Stimulated activated CD8-positive, alpha-beta memory T cell treated with anti-CD3 and anti-CD28 coated beads, Interleukin-12 subunit alpha, Interleukin-12 subunit beta, amount 100 ng/mL, for 1 hour (primary cell): ENCODE measurements around the gene DRC7.
"Not testable (repeated sequence)": the region's sequence is repeated elsewhere in the genome, so short reads cannot be mapped to it uniquely, and the experiment has no call there.

Experiments used
- DNase-seq: peaks from one replicate; pipeline ENCODE4 v3.0.0-alpha.2; 2020; ENCODE audit warnings: low read depth

DRC7 gene

DNA sequence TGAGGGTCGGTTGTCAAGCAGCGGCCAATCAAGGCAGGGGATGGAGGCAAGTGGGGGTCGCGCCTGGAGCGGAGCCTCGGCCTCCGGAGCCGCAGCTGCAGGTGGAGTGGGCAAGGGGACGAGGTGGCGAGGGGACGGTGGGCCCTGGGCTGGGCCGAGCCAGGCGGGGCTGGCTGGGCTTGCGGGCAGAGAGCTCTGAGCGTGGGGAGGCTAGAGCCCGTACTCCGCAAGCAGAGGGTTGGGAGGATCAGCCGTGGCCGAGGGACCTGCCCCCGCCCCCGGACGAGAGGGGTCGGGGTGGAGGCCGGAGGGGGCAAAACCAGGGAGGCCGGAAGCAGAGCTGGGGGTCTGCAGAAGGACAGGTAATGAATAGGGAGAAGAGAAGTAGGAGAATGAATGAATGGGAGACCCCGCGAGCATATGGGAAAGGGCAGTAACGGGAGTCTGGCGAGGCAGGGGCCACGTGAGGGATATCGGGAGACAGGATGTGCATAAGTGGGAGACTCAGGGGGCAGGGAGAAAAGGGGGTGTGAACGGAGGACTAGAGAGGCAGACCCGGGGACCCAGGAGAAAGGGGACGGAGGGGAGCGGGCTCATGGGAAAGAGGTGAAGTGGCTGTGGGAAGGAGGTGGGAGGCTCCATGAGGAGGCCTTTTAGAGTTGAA lies 41.3 kb downstream of the DRC7 start, which contains the start of gene KATNB1:
KATNB1 (plus strand) TSS at position 16 of the 664 bp plus-strand sequence. CDS start 1,474 bp downstream, outside the sequence.
- DNase-seq = no peak

DNA sequence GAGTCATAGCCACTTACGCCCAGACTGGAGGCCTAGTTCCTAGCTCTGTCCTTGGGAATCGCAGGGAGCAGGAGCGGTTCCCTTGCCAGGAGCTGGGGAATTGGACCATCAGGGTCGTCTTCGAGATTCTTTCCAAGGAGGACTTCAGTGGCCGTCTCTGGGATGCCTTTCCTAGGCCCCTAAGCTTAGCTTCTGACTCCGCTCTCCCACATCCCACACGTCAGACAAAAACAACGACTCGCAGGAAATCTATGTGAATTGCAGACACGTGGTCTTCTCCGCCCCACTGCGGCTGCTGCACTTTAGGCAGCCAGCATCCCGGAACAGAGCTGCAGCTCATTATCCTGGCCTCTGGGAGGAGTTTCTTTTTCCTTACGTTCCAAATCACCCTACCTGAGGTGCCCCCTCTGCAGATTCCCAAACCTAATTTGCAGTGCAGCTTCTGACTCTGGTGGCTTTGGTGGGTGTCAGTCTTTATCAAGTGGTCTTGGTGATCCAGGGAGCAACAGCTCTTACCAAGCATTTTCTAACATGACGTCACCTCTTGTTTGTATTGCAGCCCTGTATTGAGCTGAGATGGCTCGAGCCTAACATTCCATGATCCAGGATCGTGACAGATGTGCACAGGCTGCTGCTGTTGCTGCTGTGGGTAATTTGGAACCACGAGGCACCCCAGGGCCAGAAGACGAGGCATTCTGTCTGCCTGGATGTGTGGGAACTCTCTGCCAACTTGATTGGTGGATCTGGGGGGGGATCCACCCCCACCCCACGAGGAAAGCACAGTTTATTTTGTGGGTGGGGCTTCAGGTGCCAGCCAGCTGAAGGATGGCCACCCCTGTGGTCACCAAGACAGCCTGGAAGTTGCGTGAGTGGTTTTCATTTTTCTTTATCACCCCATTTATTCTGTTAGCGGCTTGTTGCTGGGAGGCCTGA lies 42.1 kb downstream of the DRC7 start:
- peak; percentile 19 for DNase-seq

DNA sequence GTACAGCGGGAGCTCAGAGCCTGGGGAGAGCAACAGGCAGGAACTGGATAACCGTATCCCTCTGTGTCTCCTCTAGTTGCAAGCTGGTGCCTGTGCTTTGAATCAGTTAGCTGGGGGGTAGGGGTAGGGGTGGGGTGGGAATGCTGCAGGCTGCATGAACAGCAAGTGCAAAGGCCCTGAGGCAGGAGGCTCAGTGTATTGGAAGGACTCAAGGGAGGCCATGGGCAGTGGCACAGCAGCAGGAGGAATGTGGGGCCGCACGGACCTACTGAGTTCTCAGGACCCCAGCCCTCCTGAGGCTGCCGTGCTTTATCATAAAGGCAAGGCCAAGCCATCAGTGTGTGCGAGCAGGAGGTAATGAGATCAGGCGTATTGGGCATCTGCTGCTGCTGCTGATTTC lies 44.2 kb downstream of the DRC7 start:
- no peak for DNase-seq

DNA sequence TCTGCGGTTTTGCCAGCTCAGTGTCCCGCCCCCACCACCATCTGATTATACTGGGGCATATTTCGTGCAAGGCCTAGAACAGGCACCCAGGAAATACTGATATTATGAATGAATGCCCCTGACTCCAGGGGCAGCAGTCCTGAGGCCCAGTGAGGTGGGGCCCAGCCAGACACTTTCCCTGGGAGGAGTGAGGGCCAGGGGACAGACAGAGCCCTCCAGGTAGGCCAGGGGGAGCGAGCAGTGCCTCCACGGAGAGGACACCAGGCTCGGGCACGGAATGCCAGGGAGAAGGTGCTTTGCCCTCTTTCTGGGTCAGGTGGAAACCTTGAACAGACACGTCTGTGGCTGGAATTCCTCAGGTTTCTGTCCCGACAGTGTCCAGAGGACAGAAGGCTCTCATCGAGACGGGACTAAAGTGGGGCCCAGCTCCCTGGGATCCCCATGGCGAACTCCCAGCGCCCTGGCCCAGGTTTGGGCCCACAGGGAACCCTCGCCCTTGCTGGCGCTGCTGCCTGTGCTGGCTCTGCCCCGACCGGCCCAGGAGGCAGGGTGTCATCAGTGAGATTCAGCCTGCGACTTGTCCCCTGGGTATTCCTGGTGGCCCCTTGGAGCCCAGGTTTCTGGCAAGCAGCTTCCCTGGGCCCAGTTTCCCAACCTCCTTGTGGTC lies 45.3 kb downstream of the DRC7 start:
- no peak for DNase-seq

DNA sequence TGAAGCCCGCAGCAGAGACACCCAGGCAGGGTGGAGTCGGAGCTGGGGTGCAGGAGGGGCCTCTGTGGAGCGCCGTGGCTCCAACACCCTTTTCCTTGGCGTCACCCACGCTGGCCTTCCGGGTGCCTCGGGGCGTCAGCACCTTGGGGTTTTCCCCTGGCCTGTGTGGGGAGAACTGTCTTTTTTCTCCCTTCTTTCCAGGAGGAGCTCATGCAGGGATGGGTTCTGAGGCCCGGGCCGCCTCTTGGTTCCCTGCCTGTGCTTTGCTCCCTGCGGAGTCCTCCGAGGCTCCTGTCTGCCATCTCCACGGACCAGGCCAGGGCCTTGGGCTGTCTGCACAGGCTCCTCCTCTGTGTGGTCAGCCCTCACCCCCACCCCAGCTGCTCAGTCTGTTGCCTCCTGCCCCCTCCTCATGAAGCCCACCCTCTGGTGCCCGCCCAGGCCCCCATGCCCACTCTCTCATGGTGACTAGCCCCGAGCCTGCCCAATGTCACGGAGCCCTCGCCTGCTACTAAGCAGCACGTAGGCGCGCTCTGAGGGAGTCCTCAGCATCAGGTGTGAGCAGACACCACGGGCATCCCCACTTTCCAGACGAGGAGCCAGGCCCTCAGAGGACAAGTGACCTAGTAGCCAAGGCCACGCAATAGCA lies 45.9 kb downstream of the DRC7 start:
- DNase-seq = no peak

DNA sequence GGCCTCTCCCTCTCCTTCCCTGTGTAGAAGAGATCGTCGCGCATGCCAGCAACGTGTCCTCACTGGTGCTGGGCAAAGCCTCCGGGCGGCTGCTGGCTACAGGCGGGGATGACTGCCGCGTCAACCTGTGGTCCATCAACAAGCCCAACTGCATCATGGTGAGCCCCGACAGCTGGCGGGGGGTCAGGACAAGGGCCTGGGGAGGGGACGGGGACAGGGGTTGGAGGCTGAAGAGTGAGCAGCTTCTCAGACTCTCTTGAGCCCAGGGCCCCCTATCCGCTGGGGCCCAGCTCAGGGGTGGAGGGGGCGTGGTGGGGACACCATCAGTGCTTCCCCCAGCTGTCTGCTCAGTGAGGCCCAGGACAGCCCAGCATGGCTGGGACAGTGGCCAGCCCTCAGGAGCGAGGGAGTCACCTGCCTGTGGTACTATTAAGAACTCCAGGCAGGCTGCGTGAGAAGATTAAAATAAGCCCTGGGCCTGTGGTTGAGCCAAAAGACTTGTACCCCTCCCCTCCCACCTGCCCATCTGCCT lies 47.1 kb downstream of the DRC7 start:
- no peak for DNase-seq

DNA sequence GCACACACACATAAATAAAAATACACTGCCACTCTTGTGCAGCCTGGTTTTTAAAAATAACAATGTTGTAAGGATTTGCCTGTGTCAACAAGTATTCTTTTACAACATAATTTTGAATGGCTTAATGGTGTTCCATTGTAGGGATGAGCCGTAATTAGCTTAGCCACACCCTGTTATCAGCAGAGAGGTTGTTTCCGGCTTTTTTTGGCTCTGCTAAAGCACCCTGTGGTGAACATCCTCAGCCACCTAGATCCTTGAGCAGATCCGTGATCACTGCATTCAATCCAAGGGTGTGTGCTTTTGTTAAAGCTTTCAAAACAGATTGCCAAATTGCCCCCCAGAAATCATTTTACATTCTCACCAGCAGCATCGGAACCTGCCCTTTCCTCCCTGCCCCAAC lies 47.9 kb downstream of the DRC7 start:
- DNase-seq = no peak

DNA sequence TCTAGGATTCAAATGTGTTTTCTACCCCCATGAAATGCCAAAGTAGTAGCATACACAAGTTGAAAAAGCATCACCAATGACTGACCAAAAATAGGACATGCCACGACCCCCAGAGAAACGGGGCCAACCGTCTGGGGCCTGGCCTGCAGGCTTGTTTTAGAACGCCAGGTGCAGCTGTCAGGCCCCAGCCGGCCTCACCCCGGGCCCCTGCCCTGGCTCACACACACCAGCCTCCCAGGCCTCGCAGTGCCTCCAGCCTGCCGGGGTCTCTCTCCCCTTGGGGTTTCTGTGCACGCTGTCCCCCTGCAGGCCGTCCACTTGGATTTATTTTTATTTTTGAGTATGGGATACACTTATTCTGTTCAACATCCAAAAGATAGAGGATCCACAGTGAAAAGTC lies 48.9 kb downstream of the DRC7 start:
- no peak for DNase-seq

DNA sequence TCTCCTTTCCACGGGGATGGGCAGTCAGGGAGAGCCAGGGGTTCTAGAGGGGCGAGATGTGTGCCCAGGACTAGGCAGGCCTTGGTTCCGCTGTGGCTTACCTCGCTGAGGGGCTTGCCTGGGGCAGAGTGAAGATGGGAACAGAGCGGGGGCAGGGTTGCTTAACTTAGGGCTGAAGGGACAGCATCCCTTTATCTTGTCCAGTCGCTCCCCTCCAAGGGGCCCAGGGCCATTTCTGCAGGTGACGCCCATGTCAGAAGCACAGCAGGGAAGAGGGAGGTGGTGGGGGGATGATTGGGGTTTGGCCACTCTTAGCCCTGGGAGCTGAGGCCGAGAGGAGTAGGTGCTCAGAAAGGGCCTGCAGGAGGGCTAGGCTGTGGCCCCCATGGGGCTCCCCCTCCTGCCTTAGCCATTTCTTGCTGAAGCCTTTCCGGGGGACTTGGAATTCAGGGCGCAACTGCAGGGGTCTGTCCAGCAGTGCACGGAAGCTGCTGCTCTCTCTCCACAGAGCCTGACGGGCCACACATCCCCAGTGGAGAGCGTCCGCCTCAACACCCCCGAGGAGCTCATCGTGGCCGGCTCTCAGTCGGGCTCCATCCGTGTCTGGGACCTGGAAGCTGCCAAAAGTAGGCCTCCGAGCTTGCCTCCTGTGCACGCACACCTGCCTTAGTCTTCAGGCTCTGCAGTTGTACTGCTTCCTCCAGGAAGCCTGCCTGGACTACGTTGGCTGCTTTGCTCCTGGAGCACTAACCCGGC lies 49.5 kb downstream of the DRC7 start:
- DNase-seq = no peak

DNA sequence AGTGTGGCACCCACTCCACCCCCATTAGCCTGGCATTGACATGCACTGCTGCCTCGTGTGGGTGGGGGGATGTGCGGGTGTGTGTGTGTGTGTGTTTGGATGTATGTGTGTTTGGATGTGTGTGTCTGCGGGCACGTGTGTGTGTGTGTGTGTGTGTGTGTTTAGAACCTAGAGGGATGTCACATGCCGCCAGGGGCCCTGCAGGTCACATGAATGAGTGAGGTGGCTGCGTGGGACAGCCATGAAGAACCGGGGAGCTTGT lies 50.0 kb downstream of the DRC7 start:
- no peak for DNase-seq

DNA sequence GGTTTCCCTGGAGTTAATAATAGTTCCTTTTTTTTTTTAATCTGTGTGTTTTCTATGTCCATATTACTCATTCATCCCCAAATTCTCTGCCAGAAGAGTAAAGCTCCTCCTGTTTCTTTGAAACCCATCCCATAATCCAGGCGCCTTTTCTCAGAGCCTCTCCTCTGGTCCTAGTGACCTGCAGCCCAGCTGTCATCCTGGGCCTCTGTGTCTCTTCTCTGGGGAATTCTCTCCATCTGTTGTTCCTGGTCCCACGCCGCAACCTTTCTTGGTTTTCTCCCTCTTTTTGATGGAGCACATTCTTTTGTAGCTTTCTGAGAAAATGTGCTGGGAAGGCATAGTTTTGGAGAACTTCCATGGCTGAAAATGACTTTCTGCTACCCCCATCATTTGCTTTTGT lies 51.2 kb downstream of the DRC7 start:
- no peak for DNase-seq

DNA sequence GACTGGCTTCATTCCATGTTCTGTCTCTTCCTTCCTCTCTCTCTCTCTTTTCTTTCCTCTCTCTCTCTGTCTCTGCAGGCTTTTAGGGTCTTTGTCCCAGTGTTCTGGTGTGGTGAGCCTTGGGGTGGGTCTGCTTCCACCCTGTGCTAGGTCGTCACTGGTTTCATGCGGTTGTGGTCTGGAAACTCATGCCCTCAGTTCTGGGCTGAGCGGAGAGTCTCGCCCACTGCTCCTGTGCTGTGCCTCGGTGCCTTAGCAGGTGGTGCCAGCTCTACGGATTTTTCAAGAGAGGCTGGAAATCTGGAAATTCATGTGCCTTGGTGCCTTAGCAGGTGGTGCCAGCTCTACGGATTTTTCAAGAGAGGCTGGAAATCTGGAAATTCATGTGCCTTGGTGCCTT lies 51.7 kb downstream of the DRC7 start:
- DNase-seq = not testable (repeated sequence)

DNA sequence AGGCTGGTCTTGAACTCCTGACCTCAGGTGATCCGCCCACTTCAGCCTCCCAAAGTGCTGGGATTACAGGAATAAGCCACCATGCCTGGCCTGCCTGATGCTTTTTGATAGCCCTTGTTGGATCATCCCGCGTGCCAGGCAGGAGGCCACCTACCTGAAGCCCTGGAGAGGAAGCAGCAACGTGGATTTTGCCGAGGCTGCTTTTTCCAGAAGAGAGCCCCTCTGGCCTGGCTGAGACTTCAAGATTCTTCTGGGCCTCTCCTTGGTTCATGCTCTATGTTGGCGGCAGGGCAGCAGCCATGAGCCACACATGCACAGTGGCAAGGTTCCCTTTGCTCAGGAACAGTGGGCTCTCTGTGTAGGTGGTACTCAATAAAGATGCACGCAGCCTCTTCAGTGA lies 52.5 kb downstream of the DRC7 start:
- DNase-seq = no peak

DNA sequence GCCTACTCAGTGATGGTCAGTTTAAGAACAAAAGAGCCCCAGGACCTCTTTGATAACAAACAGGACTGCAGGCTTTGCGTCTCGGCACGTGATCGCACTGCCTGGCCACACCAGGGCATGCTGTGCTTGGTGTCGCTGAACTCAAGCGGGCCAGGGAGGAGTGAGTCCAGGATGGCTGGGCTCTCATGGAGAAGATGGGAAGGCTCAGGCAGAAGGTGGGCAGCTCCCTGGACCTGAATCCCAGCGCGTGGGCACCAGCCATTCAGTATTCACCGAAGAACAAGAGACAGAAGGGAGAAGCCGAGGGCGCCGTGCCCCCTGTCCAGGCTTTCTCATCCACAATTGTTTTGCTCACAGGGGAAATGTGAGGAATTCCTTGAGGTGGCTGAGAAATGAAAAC lies 52.9 kb downstream of the DRC7 start:
- no peak for DNase-seq

DNA sequence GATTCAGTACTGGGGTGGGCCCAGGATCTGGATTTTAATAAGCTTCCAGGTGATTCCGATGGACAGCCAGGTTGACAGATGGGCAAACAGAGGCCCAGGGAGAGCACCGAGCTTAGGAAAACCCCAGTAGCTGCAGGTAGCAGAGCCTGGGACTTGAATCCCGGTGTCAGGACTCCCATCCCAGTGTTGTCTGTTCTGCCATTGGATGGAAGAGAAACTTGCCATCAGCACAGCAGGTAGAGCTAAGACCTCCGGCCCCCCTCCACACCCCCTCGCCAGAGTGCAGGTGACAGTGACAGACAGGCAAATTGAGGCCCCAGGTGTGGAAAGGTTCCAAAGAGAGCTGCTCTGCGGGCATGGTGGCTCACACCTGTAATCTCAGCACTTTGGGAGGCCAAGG lies 53.4 kb downstream of the DRC7 start:
- no peak for DNase-seq

DNA sequence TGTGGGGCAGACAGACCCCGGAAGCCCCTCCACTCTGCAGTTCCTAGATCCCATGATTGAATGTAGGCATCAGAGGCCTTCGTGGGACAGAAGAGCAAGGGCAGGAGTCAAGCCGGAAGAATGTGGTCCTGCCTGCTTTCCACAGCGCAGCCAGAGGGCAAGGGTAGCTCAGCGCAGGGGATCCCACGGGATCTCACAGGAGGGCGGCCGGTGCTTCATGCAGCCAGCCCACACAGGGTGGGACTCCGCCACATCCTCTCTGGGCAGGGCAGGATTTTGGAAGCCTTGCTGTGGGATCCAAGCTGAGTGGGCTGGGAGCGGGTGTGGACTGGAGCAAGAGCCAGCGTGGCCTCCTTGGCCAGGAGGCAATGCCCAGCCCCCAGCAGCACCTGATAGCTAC lies 54.0 kb downstream of the DRC7 start:
- no peak for DNase-seq

DNA sequence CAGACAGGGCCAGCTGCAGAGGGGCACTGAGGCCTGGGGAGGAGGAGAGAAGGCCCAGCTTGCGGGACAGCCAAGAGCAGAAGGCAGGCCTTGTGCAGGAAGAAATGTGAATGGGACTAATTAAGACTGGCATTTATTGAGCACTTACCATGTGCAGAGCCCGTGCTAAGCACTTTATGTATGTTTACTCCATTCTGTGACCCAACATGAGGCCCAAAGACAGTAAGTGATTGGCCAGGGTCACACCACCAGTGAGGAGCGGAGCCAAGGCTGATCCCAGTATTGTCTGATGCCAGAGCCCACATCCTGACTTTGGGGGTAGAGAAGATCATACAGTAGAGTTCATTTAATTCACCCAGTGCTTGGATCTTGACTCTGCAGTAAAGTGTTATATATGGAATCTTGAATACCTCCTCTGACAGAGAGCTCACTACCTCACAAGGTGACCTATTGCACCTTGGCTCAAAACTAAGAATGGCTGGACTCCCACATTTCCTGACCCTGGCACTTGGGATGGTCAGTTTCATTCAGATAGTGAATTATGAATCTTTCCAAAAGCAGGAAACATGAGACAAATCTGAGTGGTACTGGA lies 54.6 kb downstream of the DRC7 start:
- no peak for DNase-seq

DNA sequence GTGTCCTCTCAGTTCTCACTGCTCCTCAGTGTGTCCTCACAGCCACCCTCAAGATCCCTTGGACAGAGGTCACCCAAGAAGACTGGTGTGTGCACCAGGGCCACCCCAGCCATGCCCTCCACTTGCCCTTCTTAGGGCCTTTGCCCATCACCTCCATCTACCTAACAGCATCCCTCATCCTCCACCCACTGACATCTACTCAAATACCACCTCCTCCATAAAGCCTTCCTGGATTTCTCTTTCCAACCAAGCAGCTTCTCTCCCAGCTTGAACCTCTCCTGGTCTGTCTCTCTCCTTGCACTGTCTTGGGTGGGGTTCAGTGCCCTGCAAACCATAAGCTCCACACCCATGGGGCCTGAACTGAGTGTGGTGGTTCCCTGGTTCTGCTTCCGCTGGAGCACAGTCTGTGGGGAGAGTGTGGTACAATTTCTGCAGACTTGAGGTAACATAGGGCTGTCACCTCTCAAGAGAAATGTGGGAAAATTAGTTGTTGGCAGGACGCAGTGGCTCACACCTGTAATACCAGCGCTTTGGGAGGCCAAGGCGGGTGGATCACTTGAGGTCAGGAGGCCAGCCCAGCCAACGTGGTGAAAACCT lies 55.3 kb downstream of the DRC7 start:
- DNase-seq = no peak

DNA sequence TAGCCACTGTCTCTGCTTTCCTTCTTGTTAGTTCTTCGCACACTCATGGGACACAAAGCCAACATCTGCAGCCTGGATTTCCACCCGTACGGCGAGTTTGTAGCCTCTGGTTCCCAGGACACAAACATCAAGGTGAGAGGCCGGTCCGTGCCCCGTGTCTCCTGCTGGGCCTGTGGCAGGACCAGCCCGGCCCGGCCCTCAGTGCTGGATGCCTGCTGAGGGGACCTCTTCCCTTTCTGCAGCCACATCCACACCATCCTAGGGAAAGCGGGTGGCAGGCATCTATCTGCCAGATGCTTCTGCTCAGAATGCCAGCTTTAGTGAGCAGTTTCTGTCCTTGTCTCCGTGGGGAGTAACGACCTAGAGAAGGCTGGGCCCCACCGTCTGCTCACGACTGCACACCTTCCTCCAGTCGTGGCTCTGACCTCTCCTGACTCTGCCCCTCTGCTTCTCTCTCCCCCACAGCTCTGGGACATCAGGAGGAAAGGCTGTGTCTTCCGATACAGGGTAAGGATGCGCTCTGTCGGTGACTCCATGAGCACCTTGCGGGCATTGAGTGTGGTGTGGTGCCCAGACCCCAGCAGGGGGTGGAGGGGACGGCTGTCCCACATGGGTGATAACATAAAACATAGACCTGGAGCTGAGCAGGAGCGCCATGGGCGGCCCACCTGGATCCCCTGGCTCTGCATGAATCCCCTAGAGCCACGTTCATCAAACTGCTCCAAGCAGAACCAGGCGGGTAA lies 56.4 kb downstream of the DRC7 start:
- no peak for DNase-seq

DNA sequence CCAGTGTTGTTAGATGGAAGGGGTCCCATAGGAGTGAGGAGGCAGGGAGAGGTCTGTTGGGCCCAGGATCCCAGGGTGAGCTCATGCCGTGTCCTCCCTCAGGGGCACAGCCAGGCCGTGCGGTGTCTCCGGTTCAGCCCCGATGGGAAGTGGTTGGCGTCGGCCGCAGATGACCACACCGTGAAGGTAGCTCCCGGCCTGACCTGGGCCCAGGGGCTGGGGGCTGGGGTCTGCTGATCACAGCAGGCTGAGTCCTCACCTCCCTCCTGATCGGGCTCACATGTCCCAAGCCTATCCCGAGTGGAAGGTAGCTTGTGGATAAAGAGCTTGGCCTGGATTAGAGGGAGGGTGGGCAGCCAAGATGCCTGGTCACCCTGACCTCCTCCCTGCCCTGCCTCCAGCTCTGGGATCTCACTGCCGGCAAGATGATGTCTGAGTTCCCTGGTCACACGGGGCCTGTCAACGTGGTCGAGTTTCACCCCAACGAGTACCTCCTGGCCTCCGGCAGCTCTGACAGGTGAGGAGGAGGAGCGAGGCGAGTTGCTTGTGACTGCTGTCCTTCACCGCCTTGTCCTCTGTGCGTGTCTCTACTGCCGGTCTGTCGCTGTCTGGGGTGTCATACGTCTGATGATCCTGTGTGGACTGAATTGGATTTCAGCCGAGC lies 57.1 kb downstream of the DRC7 start:
- DNase-seq = no peak
